ENCODE results near the gene PIK3R2.

Gene PIK3R2

GRCh38 chr19:18174983-18175382, 22.0 kb downstream of the PIK3R2 start:
- no peak for DNase-seq

GRCh38 chr19:18176367-18177310, 23.7 kb downstream of the PIK3R2 start:
- DNase-seq = no peak

- DNase-seq = no peak
Observed at GRCh38 chr19:18179957-18180356, 27.0 kb downstream of the PIK3R2 start.

- DNase-seq = no peak
Observed at GRCh38 chr19:18183529-18183928, 30.6 kb downstream of the PIK3R2 start.

- no peak for DNase-seq
Observed at GRCh38 chr19:18185538-18185937, 32.6 kb downstream of the PIK3R2 start.

- no peak for DNase-seq
Observed at GRCh38 chr19:18190278-18190677, 37.3 kb downstream of the PIK3R2 start.

GRCh38 chr19:18191640-18192062, 38.7 kb downstream of the PIK3R2 start:
- no peak for DNase-seq

- peak; percentile 99 for DNase-seq
Observed at GRCh38 chr19:18192673-18193387, 39.9 kb downstream of the PIK3R2 start, which contains the start of gene MPV17L2. Gene MPV17L2 (plus strand): TSS chr19:18193218. CDS start chr19:18193282, 64 bp downstream.

- no peak for DNase-seq
Observed at GRCh38 chr19:18193388-18194180, 40.6 kb downstream of the PIK3R2 start.

- no peak for DNase-seq
Observed at GRCh38 chr19:18194181-18194530, 41.2 kb downstream of the PIK3R2 start.

GRCh38 chr19:18194554-18195238, 41.7 kb downstream of the PIK3R2 start:
- DNase-seq = no peak

- no peak for DNase-seq
Observed at GRCh38 chr19:18196511-18196845, 43.5 kb downstream of the PIK3R2 start.

GRCh38 chr19:18197306-18197705, 44.3 kb downstream of the PIK3R2 start:
- DNase-seq = no peak

GRCh38 chr19:18197941-18198340, 45.0 kb downstream of the PIK3R2 start:
- DNase-seq = no peak

GRCh38 chr19:18198374-18198773, 45.4 kb downstream of the PIK3R2 start:
- DNase-seq = no peak

- no peak for DNase-seq
Observed at GRCh38 chr19:18202397-18202777, 49.4 kb downstream of the PIK3R2 start.

GRCh38 chr19:18202778-18203407, 49.9 kb downstream of the PIK3R2 start:
- no peak for DNase-seq

GRCh38 chr19:18203408-18203862, 50.5 kb downstream of the PIK3R2 start:
- no peak for DNase-seq

- DNase-seq = peak; percentile 99
Observed at GRCh38 chr19:18203863-18204393, 51.0 kb downstream of the PIK3R2 start, which contains the start of gene RAB3A. Gene RAB3A (minus strand): TSS chr19:18204042. CDS start chr19:18202740, 1,302 bp downstream.

- DNase-seq = no peak
Observed at GRCh38 chr19:18204394-18205199, 51.6 kb downstream of the PIK3R2 start.
